ENCODE results near the gene RAVER1. TPM values are rescaled to one million over a fixed set of nuclear protein-coding genes. Genes with fewer than 3 reads are reported as not detected.
"Not testable (repeated sequence)": the region's sequence is repeated elsewhere in the genome, so short reads cannot be mapped to it uniquely, and the experiment has no call there.

RAVER1 gene
- total RNA-seq, result 69.1 and 76.7 TPM in 2 replicates

- intact Hi-C loops (cut with micrococcal nuclease), result loop anchor here (1.0 to 10.0 kb wide), 16 partner anchors 17 to 1102 kb away; partner anchors contain the start of genes CDC37, FBXL12, FDX2 and ICAM1
Measured at GRCh38 chr19:10332965-10333757, at the start of gene RAVER1. RAVER1 (minus strand) TSS chr19:10333529; CDS start chr19:10333507, 22 bp downstream.

GRCh38 chr19:10383223-10383499 lies 49.8 kb upstream of the RAVER1 start:
- intact Hi-C loops (cut with micrococcal nuclease), result loop anchor here (5.0 kb wide), 1 partner anchor 66 kb away; the partner anchor contains the start of gene FDX2

- intact Hi-C loops (cut with micrococcal nuclease), result loop anchor here (1.0 to 5.0 kb wide), 8 partner anchors 23 to 446 kb away; partner anchors contain the start of genes CDC37, DNMT1, FDX2 and ICAM1
Measured at GRCh38 chr19:10380313-10381102, 47.2 kb upstream of the RAVER1 start, which contains the start of gene TYK2. TYK2 (minus strand) TSS chr19:10380572; CDS start chr19:10378406, 2,166 bp downstream.

GRCh38 chr19:10379880-10380312 lies 46.6 kb upstream of the RAVER1 start:
- intact Hi-C loops (cut with micrococcal nuclease), result loop anchor here (1.0 to 5.0 kb wide), 8 partner anchors 23 to 445 kb away; partner anchors contain the start of genes CDC37, DNMT1, FDX2 and ICAM1

GRCh38 chr19:10378124-10378523 lies 44.8 kb upstream of the RAVER1 start:
- intact Hi-C loops (cut with micrococcal nuclease), result no loop called here

GRCh38 chr19:10377140-10377640 lies 43.9 kb upstream of the RAVER1 start:
- intact Hi-C loops (cut with micrococcal nuclease), result not testable (repeated sequence)

- intact Hi-C loops (cut with micrococcal nuclease), result no loop called here
Measured at GRCh38 chr19:10374931-10375330, 41.6 kb upstream of the RAVER1 start.

- intact Hi-C loops (cut with micrococcal nuclease), result no loop called here
Measured at GRCh38 chr19:10372690-10373089, 39.4 kb upstream of the RAVER1 start.

- intact Hi-C loops (cut with micrococcal nuclease), result no loop called here
Measured at GRCh38 chr19:10368101-10368803, 34.9 kb upstream of the RAVER1 start.

- intact Hi-C loops (cut with micrococcal nuclease), result not testable (repeated sequence)
Measured at GRCh38 chr19:10366950-10367512, 33.7 kb upstream of the RAVER1 start.

- intact Hi-C loops (cut with micrococcal nuclease), result no loop called here
Measured at GRCh38 chr19:10365518-10365917, 32.2 kb upstream of the RAVER1 start.

GRCh38 chr19:10364644-10365043 lies 31.3 kb upstream of the RAVER1 start:
- intact Hi-C loops (cut with micrococcal nuclease), result no loop called here

GRCh38 chr19:10363789-10364281 lies 30.5 kb upstream of the RAVER1 start:
- intact Hi-C loops (cut with micrococcal nuclease), result no loop called here

GRCh38 chr19:10362259-10362658 lies 28.9 kb upstream of the RAVER1 start:
- intact Hi-C loops (cut with micrococcal nuclease), result no loop called here

- intact Hi-C loops (cut with micrococcal nuclease), result no loop called here
Measured at GRCh38 chr19:10361569-10362011, 28.3 kb upstream of the RAVER1 start.

- intact Hi-C loops (cut with micrococcal nuclease), result no loop called here
Measured at GRCh38 chr19:10356431-10356830, 23.1 kb upstream of the RAVER1 start.

- intact Hi-C loops (cut with micrococcal nuclease), result loop anchor here (2.0 kb wide), 1 partner anchor 15 kb away; the partner anchor contains the start of gene ICAM3
Measured at GRCh38 chr19:10353793-10354391, 20.6 kb upstream of the RAVER1 start.

GRCh38 chr19:10352764-10353671 lies 19.7 kb upstream of the RAVER1 start:
- intact Hi-C loops (cut with micrococcal nuclease), result loop anchor here (2.0 kb wide), 1 partner anchor 14 kb away; the partner anchor contains the start of gene ICAM3

- intact Hi-C loops (cut with micrococcal nuclease), result no loop called here
Measured at GRCh38 chr19:10346509-10346908, 13.2 kb upstream of the RAVER1 start.
